ENCODE data around the gene CTLA4.

CTLA4 gene

DNA sequence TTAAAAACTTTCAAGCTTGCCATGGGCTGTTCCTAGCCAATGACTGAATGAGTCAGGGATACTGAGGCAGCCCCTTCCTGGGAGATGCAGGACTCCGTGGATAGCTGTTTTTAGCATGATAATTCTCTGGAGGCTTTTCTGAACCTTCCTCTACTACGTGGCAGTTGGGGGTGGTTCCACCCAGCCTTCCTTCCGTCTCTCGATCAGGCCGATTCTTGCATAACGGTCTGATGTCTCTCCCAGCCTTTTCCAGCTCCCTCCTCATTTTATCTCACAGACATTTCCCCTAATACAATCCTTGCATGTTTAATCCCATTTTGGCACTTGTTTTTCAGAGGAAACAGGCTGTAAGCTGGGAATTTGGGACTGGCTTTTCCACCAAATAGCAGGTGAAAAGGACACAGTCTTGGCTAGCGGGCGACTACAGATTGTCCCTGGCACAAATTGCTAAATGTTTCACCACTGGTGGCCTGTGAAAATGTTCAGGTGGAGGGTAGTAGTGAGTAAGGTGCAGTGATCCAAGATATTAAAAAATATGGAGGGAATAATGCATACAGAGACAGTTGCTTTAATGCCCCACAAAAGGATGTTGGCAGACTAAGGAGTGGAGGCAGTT lies 21.0 kb upstream of the CTLA4 start:
- DNase-seq (ENCODE audit: low read depth in 1 of 2, low spot score in 1 of 2) = no peak
- TF ChIP-seq SPI1 (IDR thresholded peaks at IDR 0.05; ENCODE audit: borderline replicate concordance, low read depth) = no peak
- TF ChIP-seq POLR2AphosphoS5 (IDR thresholded peaks at IDR 0.05; ENCODE audit: low read depth) = no peak
- TF ChIP-seq, protein P1, sequence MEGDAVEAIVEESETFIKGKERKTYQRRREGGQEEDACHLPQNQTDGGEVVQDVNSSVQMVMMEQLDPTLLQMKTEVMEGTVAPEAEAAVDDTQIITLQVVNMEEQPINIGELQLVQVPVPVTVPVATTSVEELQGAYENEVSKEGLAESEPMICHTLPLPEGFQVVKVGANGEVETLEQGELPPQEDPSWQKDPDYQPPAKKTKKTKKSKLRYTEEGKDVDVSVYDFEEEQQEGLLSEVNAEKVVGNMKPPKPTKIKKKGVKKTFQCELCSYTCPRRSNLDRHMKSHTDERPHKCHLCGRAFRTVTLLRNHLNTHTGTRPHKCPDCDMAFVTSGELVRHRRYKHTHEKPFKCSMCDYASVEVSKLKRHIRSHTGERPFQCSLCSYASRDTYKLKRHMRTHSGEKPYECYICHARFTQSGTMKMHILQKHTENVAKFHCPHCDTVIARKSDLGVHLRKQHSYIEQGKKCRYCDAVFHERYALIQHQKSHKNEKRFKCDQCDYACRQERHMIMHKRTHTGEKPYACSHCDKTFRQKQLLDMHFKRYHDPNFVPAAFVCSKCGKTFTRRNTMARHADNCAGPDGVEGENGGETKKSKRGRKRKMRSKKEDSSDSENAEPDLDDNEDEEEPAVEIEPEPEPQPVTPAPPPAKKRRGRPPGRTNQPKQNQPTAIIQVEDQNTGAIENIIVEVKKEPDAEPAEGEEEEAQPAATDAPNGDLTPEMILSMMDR (IDR thresholded peaks at IDR 0.05; ENCODE audit: insufficient read depth, low read length) = no peak
- TF ChIP-seq GABPA (IDR thresholded peaks at IDR 0.05; ENCODE audit: low read depth) = no peak
- no peak for TF ChIP-seq REST (IDR thresholded peaks at IDR 0.05; ENCODE audit: insufficient replicate concordance, low read depth)
- H3K27me3 ChIP-seq (ENCODE audit: insufficient read depth, poor library complexity, severe bottlenecking) = no peaks in the 10 kb centered on the region
- H3K27ac ChIP-seq (replicated peaks) = no peak overlapping the region
- no peak overlapping the region for H3K4me3 ChIP-seq (replicated peaks; ENCODE audit: insufficient read depth, low read length)

- no peak overlapping the region for H3K27ac ChIP-seq (replicated peaks)
- H3K27me3 ChIP-seq (ENCODE audit: insufficient read depth, poor library complexity, severe bottlenecking) = no peaks in the 10 kb centered on the region
- TF ChIP-seq GABPA (IDR thresholded peaks at IDR 0.05; ENCODE audit: low read depth) = no peak
- no peak for TF ChIP-seq POLR2AphosphoS5 (IDR thresholded peaks at IDR 0.05; ENCODE audit: low read depth)
- no peak for TF ChIP-seq SPI1 (IDR thresholded peaks at IDR 0.05; ENCODE audit: borderline replicate concordance, low read depth)
- TF ChIP-seq, protein P1 (IDR thresholded peaks at IDR 0.05; ENCODE audit: insufficient read depth, low read length) = no peak
- TF ChIP-seq REST (IDR thresholded peaks at IDR 0.05; ENCODE audit: insufficient replicate concordance, low read depth) = no peak
- H3K4me3 ChIP-seq (replicated peaks; ENCODE audit: insufficient read depth, low read length) = no peak overlapping the region
- no peak for DNase-seq (ENCODE audit: low read depth in 1 of 2, low spot score in 1 of 2)
Measured at GRCh38 chr2:203849010-203849409, 18.6 kb upstream of the CTLA4 start.

GRCh38 chr2:203852760-203853159 lies 14.8 kb upstream of the CTLA4 start:
- no peak for DNase-seq (ENCODE audit: low read depth in 1 of 2, low spot score in 1 of 2)
- no peaks in the 10 kb centered on the region for H3K27me3 ChIP-seq (ENCODE audit: insufficient read depth, poor library complexity, severe bottlenecking)
- no peak overlapping the region for H3K4me3 ChIP-seq (replicated peaks; ENCODE audit: insufficient read depth, low read length)
- no peak overlapping the region for H3K27ac ChIP-seq (replicated peaks)
- TF ChIP-seq GABPA (IDR thresholded peaks at IDR 0.05; ENCODE audit: low read depth) = no peak

GRCh38 chr2:203853271-203853670 lies 14.3 kb upstream of the CTLA4 start:
- no peak overlapping the region for H3K27ac ChIP-seq (replicated peaks)
- no peak overlapping the region for H3K4me3 ChIP-seq (replicated peaks; ENCODE audit: insufficient read depth, low read length)
- H3K27me3 ChIP-seq (ENCODE audit: insufficient read depth, poor library complexity, severe bottlenecking) = peaks cover 2% of the 10 kb centered on the region
- DNase-seq (ENCODE audit: low read depth in 1 of 2, low spot score in 1 of 2) = no peak
- TF ChIP-seq, protein P1 (IDR thresholded peaks at IDR 0.05; ENCODE audit: insufficient read depth, low read length) = no peak
- TF ChIP-seq REST (IDR thresholded peaks at IDR 0.05; ENCODE audit: insufficient replicate concordance, low read depth) = no peak
- no peak for TF ChIP-seq GABPA (IDR thresholded peaks at IDR 0.05; ENCODE audit: low read depth)
- TF ChIP-seq SPI1 (IDR thresholded peaks at IDR 0.05; ENCODE audit: borderline replicate concordance, low read depth) = no peak
- TF ChIP-seq POLR2AphosphoS5 (IDR thresholded peaks at IDR 0.05; ENCODE audit: low read depth) = no peak
